HG02759 (cell line): ENCODE measurements around the gene ESYT2.

Experiments used
- ATAC-seq: cut with Tn5 transposase; IDR thresholded peaks from one replicate; pipeline ENCODE4 v1.9.1; 2021; ENCODE audit warnings: mild to moderate bottlenecking, moderate library complexity; ENCODE audit not compliant: unreplicated experiment

Gene ESYT2

DNA sequence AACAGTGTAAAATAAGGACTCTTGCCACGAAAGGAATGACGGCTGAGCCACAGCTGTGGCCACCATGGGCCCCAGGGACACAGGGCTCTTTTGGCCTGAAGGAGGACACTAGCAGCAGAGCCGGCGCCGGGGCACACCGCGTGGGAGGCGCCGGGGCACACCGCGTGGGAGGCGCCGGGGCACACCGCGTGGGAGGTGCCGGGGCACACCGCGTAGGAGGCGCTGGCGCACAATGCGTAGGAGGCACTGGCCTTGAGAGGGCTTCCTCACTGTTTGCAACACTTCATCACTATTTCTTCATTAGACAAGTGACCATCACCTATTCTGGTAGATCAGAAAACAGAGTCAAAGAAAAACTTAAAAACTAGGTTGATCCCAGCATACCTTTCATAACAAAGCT, 23.4 kb downstream of the ESYT2 start:
- no peak for ATAC-seq

- ATAC-seq, result no peak
Measured at GRCh38 chr7:158805414-158805813, 23.9 kb downstream of the ESYT2 start.

GRCh38 chr7:158804335-158804734, 25.0 kb downstream of the ESYT2 start:
- ATAC-seq, result no peak

DNA sequence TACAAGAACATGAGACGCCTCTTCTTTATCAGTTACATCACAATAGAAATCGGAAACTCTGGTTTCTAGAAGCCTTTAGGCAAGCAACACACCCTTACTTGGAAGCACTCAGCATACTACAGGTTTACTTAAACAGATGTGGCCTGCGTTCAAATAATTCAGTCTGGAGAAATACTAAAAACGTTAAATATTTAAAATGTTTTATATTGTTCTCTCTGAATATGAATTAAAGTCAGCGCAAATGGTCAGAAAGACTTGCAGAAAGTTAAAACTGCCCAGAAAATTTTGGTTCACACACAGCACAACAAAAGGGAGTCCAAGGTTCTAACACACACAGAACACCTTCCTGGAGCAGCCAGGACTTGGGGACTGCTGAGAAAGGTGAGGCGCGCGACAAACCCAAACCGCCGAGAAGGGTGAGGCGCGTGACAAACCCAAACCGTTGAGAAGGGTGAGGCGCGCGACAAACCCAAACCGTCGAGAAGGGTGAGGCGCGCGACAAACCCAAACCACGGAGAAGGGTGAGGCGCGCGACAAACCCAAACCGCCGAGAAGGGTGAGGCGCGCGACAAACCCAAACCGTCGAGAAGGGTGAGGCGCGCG, 25.8 kb downstream of the ESYT2 start:
- no peak for ATAC-seq

GRCh38 chr7:158802535-158803366, 26.6 kb downstream of the ESYT2 start:
- no peak for ATAC-seq

- no peak for ATAC-seq
Measured at GRCh38 chr7:158798741-158799140, 30.6 kb downstream of the ESYT2 start.

GRCh38 chr7:158796667-158797066, 32.6 kb downstream of the ESYT2 start:
- ATAC-seq, result no peak

DNA sequence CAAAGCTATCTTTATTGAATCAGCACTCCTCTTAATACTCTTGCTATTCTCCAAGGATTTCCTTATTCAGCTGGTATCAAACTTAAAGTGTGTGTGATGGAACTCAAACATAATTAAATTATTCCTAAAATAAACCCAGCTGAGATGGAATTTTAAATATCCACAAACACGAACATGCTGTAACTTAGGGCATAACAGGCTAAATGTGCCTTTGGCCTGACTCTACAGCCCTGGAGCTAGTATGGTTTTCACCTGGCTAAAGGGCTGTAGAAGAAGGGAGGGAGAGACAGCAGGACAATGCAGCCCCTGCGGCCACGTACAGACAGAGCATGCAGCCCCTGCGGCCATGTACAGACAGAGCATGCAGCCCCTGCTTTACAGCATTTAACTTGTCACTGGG, 34.0 kb downstream of the ESYT2 start:
- no peak for ATAC-seq

DNA sequence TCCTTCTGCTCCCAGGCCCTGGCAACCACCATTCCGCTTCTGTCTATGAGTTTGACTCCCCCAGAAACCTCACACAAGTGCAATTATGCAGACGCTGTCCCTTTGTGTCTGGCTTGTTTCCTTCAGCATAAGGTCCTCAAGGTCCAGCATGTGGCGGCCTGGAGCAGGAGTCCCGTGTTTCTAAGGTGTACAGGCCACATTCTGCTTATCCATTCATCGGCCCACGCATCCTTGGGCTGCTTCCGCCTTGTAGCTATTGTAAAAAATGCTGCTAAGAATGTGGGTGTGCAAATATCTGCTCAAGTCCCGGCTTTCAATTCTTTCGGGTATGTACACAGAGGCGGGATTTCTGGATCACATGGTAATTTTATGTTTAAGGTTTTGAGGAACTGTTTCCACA, 38.2 kb downstream of the ESYT2 start:
- no peak for ATAC-seq

GRCh38 chr7:158789842-158790241, 39.5 kb downstream of the ESYT2 start:
- ATAC-seq, result no peak

DNA sequence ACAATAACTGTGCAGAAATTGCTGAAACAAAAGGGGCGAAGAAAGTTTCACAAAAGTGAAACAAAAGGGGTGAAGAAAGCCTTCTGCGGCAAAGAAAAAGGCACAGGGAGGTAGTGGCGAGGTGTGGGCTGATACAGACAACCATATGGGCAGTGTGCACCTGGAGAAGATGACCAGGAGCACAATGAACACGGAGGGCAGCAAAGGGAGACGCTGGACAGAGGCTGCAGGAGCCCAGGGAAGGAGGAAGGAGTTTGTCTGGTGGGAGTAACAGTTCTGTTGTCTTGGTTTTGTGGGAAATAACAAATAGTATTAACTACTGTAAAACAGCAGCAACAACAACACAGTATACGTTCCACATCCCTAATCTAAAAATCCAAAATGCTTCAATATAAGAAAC, 42.4 kb downstream of the ESYT2 start:
- no peak for ATAC-seq

DNA sequence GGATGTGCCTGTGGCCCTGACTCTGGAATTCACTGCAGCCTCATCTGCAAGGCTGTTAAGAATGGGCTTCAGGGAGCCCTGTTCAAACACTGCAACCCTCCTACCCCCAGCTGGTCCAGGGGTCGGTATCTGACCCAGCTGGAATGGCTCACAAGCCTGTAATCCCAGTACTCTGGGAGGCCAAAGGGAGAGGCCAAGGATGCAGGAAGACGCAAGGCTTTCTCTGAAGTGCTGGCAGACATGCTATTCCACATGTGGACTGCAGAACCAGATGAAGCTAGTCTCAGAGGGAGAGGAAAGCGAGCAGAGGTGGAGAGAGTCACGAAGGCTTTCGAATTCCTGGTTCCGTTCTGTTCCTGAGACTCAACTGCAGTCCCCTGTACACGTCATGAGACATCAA, 45.0 kb downstream of the ESYT2 start:
- no peak for ATAC-seq

DNA sequence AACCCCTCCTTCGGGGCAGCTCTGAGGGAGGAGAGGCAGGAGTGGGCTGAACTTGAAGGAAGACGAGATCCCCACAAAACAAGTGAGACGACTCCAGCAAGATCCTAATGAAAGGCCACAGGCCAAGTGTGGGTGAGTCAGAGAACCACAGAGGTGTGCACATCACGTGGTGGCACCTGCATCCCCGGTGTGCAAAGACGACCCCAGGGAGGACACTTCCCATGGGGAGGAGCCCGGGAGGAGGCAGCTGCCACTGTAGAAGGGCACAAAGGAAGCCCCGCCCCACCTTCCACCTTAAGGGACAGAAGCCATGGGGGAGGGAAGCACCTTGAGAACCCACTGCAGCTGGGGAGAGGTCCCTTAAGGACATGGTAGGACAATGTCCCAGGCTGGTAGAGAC, 45.7 kb downstream of the ESYT2 start:
- no peak for ATAC-seq

GRCh38 chr7:158782761-158783401, 46.4 kb downstream of the ESYT2 start:
- no peak for ATAC-seq

- ATAC-seq, result no peak
Measured at GRCh38 chr7:158781974-158782664, 47.2 kb downstream of the ESYT2 start.

DNA sequence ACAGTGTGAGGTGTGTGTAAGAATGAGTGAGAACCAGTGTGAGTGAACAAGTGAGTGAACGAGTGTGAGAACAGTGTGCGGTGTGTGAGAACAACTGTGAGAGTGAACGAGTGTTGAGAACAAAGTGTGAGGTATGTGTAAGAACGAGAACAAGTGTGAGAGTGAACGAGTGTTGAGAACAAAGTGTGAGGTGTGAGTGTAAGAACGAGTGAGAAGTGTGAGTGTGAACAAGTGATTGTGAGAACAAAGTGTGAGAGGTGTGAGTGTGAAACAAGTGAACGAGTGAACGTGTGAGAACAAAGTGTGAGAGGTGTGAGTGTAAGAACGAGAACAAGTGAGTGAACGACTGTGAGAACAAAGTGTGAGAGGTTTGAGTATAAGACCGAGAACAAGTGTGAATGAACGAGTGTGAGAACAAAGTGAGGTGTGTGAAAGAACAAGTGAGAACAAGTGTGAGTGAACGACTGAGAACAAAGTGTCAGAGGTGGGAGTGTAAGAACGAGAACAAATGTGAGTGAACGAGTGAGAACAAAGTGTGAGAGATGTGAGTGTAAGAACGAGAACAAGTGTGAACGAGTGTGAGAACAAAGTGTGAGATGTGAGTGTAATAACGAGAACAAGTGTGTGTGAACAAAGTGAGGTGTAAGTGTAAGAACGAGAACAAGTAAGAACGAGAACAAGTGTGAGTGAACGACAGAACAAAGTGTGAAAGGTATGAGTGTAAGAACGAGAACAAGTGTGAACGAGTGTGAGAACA, 47.9 kb downstream of the ESYT2 start:
- no peak for ATAC-seq

DNA sequence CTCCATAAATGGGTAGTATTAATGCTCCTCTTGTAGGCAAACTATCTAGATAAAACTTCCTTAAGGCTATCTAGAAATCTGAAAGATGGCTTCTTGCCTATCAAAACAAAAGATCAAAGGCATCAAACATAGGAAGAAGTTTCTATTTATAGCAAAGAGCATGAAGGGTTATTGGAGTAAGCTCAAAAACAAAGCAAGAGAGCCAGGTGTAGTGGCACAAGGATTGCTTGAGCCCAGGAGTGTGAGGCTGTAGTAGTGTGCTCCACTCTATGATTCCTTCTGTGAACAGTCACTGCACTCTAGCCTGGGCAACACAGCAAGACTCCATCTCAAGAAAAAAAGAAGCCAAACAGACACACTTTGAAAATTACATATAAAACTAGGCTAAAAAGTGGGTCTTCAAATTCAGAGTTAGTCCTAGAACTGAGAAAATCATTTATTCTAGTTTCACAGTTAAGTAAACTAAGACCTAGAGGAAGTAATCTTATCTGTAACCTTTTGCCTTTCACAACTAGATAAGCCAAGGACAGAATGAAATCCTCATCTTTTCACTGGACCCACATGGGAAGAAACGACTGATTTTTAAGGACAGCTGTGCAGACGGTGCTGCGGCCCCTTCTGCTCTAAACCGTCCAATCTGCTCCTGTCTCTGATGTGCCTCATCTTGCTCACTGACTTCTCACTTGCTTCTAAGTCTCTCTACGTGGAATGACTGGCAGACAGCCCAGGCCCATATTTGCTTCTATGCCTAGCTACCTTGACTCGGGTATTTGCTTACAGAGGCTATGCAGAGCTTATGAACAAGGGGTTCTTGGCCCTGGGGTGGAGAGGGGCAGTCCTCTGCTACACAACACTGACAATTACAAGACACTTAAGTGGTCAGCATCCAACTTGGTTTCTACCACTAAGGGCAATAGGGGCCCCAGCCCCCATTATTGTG, 50.0 kb downstream of the ESYT2 start:
- no peak for ATAC-seq

GRCh38 chr7:158778471-158778870, 50.8 kb downstream of the ESYT2 start:
- no peak for ATAC-seq

- ATAC-seq, result no peak
Measured at GRCh38 chr7:158777793-158778192, 51.5 kb downstream of the ESYT2 start.

DNA sequence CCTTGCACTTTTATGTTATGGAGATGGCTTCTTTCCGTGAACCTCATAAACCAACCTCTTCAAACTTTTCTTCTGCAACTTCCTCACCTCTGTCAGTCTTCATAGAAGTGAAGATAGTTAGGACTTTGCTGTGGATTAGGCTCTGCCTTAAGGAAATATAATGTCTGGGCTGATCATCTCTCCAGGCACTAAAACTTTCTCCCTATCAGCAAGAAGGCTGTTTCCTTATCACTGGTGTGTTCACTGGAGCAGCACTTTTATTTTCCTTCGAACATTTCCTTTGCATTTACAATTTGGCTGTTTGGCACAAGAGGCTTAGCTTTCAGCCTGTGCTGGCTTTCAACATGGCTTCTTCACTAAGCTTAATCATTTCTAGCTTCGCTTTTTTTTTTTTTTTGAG, 52.8 kb downstream of the ESYT2 start:
- ATAC-seq, result no peak
